GM18909 (cell line): ENCODE data around the gene RPUSD2.

Experiments
- ATAC-seq: cut with Tn5 transposase; IDR thresholded peaks from one replicate; pipeline ENCODE4 v1.9.1; 2021; ENCODE audit warnings: mild to moderate bottlenecking; ENCODE audit not compliant: unreplicated experiment, poor library complexity

RPUSD2 gene, protein sequence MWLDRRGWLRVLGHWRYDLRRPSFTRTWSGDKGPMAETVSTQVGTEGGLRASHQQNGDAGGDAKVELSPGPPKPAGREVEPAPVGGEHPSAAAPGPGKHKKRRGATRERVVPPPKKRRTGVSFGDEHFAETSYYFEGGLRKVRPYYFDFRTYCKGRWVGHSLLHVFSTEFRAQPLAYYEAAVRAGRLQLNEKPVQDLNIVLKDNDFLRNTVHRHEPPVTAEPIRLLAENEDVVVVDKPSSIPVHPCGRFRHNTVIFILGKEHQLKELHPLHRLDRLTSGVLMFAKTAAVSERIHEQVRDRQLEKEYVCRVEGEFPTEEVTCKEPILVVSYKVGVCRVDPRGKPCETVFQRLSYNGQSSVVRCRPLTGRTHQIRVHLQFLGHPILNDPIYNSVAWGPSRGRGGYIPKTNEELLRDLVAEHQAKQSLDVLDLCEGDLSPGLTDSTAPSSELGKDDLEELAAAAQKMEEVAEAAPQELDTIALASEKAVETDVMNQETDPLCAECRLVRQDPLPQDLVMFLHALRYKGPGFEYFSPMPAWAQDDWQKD

DNA sequence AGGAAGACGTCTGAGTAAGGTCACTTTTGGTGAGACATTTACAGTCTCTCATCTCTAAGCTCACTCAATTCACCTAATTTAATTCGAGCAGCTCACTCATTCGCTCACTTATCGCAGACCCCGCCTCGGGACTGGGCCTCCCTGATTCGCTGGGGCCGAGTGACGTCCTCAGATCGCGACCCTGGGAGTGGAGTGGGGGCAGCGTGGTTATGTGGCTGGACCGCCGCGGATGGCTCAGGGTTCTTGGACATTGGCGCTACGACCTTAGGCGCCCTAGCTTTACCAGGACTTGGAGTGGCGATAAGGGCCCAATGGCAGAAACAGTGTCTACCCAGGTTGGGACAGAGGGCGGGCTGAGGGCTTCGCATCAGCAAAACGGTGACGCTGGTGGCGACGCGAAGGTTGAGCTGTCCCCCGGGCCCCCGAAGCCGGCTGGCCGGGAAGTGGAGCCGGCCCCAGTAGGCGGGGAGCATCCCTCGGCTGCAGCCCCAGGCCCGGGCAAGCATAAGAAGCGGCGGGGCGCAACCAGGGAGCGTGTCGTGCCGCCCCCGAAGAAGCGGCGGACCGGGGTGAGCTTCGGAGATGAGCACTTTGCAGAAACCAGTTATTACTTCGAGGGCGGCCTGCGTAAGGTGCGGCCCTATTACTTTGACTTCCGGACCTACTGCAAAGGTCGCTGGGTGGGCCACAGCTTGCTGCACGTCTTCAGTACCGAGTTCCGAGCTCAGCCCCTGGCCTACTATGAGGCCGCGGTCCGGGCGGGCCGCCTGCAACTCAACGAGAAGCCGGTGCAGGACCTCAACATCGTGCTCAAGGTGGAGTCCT lies at the start of gene RPUSD2:
Gene RPUSD2 (plus strand): TSS at position 171 of the 825 bp plus-strand sequence. CDS start 39 bp downstream, at position 210.
- ATAC-seq: peak; percentile 53

DNA sequence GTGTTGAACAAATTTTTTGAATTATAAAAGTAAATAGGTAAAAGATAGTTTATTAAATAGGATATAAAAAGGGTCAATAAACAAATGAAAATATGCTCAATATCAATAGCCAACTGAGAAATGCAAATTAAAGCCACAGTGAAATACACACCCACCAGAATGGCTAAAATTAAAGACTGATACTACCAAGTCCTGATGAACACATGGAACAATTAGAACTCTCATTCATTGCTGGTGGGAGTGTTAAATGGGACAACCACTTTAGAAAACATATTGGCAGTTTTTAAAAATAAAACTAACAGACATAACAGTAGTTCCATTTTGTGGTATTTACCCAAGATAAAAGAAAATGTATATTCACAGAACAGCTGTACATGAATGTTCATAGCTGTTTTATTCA lies 45.5 kb upstream of the RPUSD2 start:
- no peak for ATAC-seq

GRCh38 chr15:40525855-40526254 lies 43.2 kb upstream of the RPUSD2 start:
- no peak for ATAC-seq

DNA sequence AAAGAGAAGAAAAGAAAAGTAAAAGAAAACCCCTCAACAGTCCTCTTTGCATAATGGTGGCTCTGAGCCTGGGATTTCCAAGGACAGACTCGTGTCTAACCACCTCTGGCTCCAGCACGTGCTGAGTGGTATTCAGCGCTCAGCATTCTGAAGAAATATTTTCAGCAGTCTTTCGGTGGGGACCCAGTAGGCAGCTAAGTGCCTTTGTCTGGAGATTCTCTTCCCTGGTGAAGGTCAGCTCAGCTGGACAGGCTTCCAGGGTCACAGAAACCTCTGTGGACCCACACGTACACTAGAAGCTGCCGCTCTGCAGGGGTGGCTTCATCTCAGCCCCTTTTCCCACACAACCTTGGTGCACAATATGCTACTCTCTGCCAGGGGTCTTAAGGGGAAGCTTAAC lies 40.3 kb upstream of the RPUSD2 start:
- no peak for ATAC-seq

GRCh38 chr15:40533763-40534364 lies 35.2 kb upstream of the RPUSD2 start:
- ATAC-seq: no peak

DNA sequence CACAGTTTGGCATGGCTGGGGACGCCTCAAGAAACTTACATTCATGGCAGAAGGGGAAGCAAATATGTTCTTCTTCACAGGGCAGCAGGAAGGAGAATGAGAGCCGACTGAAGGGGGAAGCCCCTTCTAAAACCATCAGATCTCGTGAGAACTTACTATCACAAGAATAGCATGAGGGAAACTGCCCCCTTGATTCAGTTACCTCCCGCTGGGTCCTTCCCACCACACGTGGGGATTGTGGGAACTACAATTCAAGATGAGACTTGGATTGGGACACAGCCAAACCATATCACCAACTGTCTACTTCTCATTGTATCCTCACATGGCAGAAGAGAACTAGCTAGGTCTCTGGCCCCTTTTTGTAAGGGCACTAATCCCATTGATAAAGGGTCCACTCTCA lies 34.7 kb upstream of the RPUSD2 start:
- ATAC-seq: no peak

GRCh38 chr15:40536501-40536900 lies 32.6 kb upstream of the RPUSD2 start:
- no peak for ATAC-seq

GRCh38 chr15:40538976-40539375 lies 30.1 kb upstream of the RPUSD2 start:
- ATAC-seq: no peak

GRCh38 chr15:40543082-40543481 lies 26.0 kb upstream of the RPUSD2 start:
- ATAC-seq: peak; percentile 46

GRCh38 chr15:40543631-40544294 lies 25.3 kb upstream of the RPUSD2 start:
- peak; percentile 66 for ATAC-seq

DNA sequence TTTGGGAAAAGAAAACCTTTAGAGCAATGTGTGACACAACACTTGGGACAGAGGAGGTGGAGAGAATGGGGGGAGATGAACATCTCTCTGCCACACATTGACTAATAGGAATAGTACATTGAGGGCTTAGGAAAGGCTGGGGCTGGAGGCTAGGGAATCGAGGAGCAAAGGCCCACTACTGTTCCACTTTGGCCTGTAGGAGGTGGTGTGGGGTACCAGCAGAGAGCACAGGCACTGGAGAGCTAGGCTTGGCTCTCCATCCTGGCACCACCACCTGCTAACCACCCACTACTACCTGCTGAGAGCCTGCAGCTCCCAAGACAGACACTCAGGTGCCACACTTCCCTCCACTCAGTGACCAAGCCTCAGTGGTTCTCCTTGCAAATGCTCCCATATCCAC lies 23.6 kb upstream of the RPUSD2 start:
- no peak for ATAC-seq

- no peak for ATAC-seq
These were observed 20.5 kb upstream of the RPUSD2 start for GRCh38 chr15:40548610-40549009.

DNA sequence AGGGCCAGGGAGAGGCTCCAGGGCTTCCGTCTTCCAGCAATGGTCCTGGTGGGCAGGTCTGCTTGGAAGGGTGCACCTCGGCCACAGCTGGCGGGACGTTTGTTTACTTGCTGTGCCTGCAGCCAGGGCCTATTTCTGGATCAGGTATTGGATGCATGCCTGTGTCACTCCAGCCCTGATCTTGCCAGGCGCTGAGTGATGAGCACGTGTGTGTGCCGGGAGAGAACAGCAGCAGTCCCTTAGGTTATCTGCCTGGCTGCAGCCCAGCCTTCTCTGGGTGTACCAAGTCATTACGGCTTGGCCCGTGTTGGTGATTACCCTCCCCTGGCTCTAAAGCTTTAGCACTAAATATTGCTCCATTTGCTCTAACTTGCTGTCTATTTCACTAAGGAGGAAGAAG lies 19.2 kb upstream of the RPUSD2 start:
- no peak for ATAC-seq

GRCh38 chr15:40550341-40551037 lies 18.6 kb upstream of the RPUSD2 start:
- peak; percentile 78 for ATAC-seq

DNA sequence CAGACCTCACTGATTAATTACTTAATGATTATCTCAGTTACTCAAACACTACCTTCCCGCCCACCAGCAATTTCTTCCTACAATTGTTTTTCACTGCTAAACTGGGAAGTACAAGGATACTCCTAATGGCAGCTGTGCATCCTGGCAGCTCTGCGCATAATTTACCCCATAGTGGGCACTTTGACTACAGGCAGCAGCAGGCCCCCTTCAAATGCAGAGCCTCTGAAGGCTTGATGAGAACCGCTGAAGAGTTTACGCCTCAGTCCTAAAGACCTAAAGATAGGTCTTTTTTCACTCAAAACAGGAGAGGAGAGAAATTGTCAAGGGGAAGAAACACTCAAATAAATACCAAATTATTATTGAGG lies 15.0 kb upstream of the RPUSD2 start:
- no peak for ATAC-seq

GRCh38 chr15:40555876-40556275 lies 13.2 kb upstream of the RPUSD2 start:
- ATAC-seq: no peak

GRCh38 chr15:40558952-40559742 lies 10.0 kb upstream of the RPUSD2 start:
- peak; percentile 7 for ATAC-seq

- ATAC-seq: no peak
These were observed 6.4 kb upstream of the RPUSD2 start for GRCh38 chr15:40562691-40563090.

DNA sequence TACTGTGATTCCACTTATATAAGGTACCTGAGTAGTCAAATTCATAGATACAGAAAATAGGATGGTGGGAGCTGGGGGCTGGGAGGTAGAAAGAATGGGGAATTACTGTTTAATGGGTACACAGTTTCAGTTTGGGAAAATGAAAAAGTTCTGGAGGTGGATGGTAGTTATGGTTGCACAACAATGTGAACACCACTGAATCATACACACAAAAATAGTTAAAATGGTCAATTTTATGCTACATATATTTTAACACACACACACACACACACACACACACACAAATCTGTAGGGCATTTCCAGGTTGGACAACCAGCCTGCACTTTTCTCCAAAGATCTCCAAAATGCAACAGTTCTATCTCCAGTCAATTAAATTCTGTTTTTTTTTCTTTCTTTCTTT lies 5.7 kb upstream of the RPUSD2 start:
- no peak for ATAC-seq
